PC-3 (cell line): ENCODE results near the gene SPRY4. TPM values are rescaled to one million over a fixed set of nuclear protein-coding genes. Genes with fewer than 3 reads are reported as not detected.
A peak's percentile ranks its signal among the peaks of the same experiment; 100 is the strongest.

Source experiments
- ATAC-seq: fragments of 200-7000 bp; cut with Tn5 transposase; 2 replicates; pipeline ENCODE4 v1.9.1; 2020; ENCODE audit warnings: mild to moderate bottlenecking, moderate library complexity
- BruUV-seq: library from RNA; stranded (reverse); fragments of 400-500 nt; replicated peaks from 2 replicates; lab custom pipeline; 2021; lab: Mats Ljungman, UMichigan
- CTCF ChIA-PET: fragments of 300-600 bp; sonication (Branson Sonifier 250); formaldehyde crosslinking; loops from one replicate; lab custom pipeline; 2022; ENCODE audit warnings: antibody characterized with exemption; lab: Charles Lee
- POLR2A ChIA-PET: fragments of 300-600 bp; sonication (Branson Sonifier 250); formaldehyde crosslinking; loops from one replicate; lab custom pipeline; 2022; ENCODE audit warnings: antibody characterized with exemption; ENCODE audit not compliant: unreplicated experiment; lab: Charles Lee
- DNase-seq: peaks from one replicate; pipeline ENCODE4 v3.0.0-alpha.2; 2015
- H2AFZ ChIP-seq: fragments of 300-600 bp; sonication (generic); 2 replicates; pipeline ENCODE4 v1.6.0; 2016; ENCODE audit warnings: antibody characterized with exemption, low read length
- H3F3A ChIP-seq: fragments of 300-600 bp; sonication (generic); one replicate; pipeline ENCODE4 v1.6.0; 2017; ENCODE audit warnings: antibody characterized with exemption, low read length, control low read depth, mild to moderate bottlenecking; ENCODE audit not compliant: unreplicated experiment
- H3K27ac ChIP-seq: fragments of 300-600 bp; sonication (generic); 2 replicates; pipeline ENCODE4 v1.5.1; 2016; ENCODE audit warnings: mild to moderate bottlenecking, low read length
- H3K27me3 ChIP-seq: fragments of 300-600 bp; sonication (generic); 2 replicates; pipeline ENCODE4 v1.6.1; 2016; ENCODE audit warnings: low read length, mixed read lengths
- H3K36me3 ChIP-seq: fragments of 300-600 bp; sonication (generic); 2 replicates; pipeline ENCODE4 v1.6.1; 2016; ENCODE audit warnings: low read depth, mixed run types, low read length, mixed read lengths
- H3K4me1 ChIP-seq: fragments of 300-600 bp; sonication (generic); 2 replicates; pipeline ENCODE4 v1.5.1; 2016; ENCODE audit warnings: low read length; ENCODE audit not compliant: insufficient read depth
- H3K4me2 ChIP-seq: fragments of 300-600 bp; sonication (generic); 2 replicates; pipeline ENCODE4 v1.6.0; 2016; ENCODE audit warnings: low read length
- H3K4me3 ChIP-seq: fragments of 300-600 bp; sonication (generic); 2 replicates; pipeline ENCODE4 v1.5.1; 2016; ENCODE audit warnings: mild to moderate bottlenecking, low read length, mixed read lengths
- H3K79me2 ChIP-seq: fragments of 300-600 bp; sonication (generic); 2 replicates; pipeline ENCODE4 v1.6.1; 2017; ENCODE audit warnings: low read length, mixed read lengths
- H3K9ac ChIP-seq: fragments of 300-600 bp; sonication (generic); 2 replicates; pipeline ENCODE4 v1.6.0; 2016; ENCODE audit warnings: mild to moderate bottlenecking, low read length
- H3K9me2 ChIP-seq: fragments of 300-600 bp; sonication (generic); replicated peaks from 2 replicates; pipeline ENCODE4 v1.6.1; 2016; ENCODE audit warnings: mixed run types, low read length, mixed read lengths
- H3K9me3 ChIP-seq: fragments of 300-600 bp; sonication (generic); 2 replicates; pipeline ENCODE4 v1.6.1; 2016; ENCODE audit warnings: low read length, mixed read lengths
- H4K20me1 ChIP-seq: fragments of 300-600 bp; sonication (generic); 2 replicates; pipeline ENCODE4 v1.6.1; 2016; ENCODE audit warnings: low read length, mixed read lengths
- CTCF ChIP-seq: fragments of 300-600 bp; sonication (generic); conservative IDR thresholded peaks from 2 replicates; pipeline ENCODE4 v1.5.1; 2017; ENCODE audit warnings: antibody characterized with exemption, low read depth, mild to moderate bottlenecking, low read length
- EZH2 ChIP-seq: fragments of 300-600 bp; sonication (generic); IDR thresholded peaks from one replicate; pipeline ENCODE4 v1.6.1; 2017; ENCODE audit warnings: antibody characterized with exemption, mild to moderate bottlenecking, low read length; ENCODE audit not compliant: unreplicated experiment
- EZH2phosphoT487 ChIP-seq: fragments of 300-600 bp; sonication (generic); IDR thresholded peaks from 2 replicates; pipeline ENCODE4 v1.6.1; 2018; ENCODE audit warnings: mild to moderate bottlenecking, antibody characterized with exemption, low read length, borderline replicate concordance
- intact Hi-C: fragments of 100-400 bp; cut with micrococcal nuclease; formaldehyde crosslinking; loops from 2 replicates; pipeline ENCODE4 v1.9.0; 2023
- total RNA-seq: library from RNA; depleted of rRNA; stranded (reverse); fragments of >200 nt; gene quantifications from 2 replicates; pipeline ENCODE4 v1.2.3, GENCODE V29; 2014

Gene SPRY4
- total RNA-seq, 1 experiment from 2014 or later: 38.4 TPM

GRCh38 chr5:142357469-142358090 lies 32.8 kb upstream of the SPRY4 start:
- ChIA-PET CTCF (interaction anchor here (0.5 kb wide), 1 partner anchor 33 kb away, joined by 9 read pairs; the partner anchor contains the start of gene SPRY4), POLR2A (interaction anchor here (0.7 to 1.0 kb wide), 2 partner anchors 33 to 122 kb away, joined by 3 to 16 read pairs; partner anchors contain the start of gene SPRY4)
- peak overlapping the region; percentile 80; the same call in 1 of the 2 replicates for H2AFZ ChIP-seq
- peak overlapping the region; percentile 42 for H3K27ac ChIP-seq
- H3F3A ChIP-seq: no peaks in the 10 kb centered on the region
- H3K4me2 ChIP-seq: peak overlapping the region; percentile 78
- peak overlapping the region; percentile 68 for H3K9ac ChIP-seq
- no peaks in the 10 kb centered on the region for H3K9me3 ChIP-seq
- H3K36me3 ChIP-seq: no peaks in the 10 kb centered on the region
- H3K4me1 ChIP-seq: peaks cover 27% of the 10 kb centered on the region
- H4K20me1 ChIP-seq: no peaks in the 10 kb centered on the region
- intact Hi-C loops: loop anchor here (1.0 to 2.0 kb wide), 3 partner anchors 31 to 191 kb away; partner anchors contain the start of gene SPRY4
- TSS peak; percentile 75 for BruUV-seq
- ATAC-seq: no peak
- no peak for TF ChIP-seq EZH2
- TF ChIP-seq EZH2phosphoT487: no peak
- no peak for DNase-seq
- H3K4me3 ChIP-seq: peak overlapping the region; percentile 64
- no peaks in the 10 kb centered on the region for H3K27me3 ChIP-seq
- no peaks in the 10 kb centered on the region for H3K9me2 ChIP-seq
- no peaks in the 10 kb centered on the region for H3K79me2 ChIP-seq

GRCh38 chr5:142356716-142357468 lies 32.1 kb upstream of the SPRY4 start:
- Histone ChIP-seq H3K27me3 (no peaks in the 10 kb centered on the region), H3K27ac (peak overlapping the region; percentile 63), H3K36me3 (no peaks in the 10 kb centered on the region), H4K20me1 (no peaks in the 10 kb centered on the region), H3K9ac (peak overlapping the region; percentile 79), H3K79me2 (no peaks in the 10 kb centered on the region), H3K9me2 (no peaks in the 10 kb centered on the region), H3K4me2 (peak overlapping the region; percentile 78), H3F3A (no peaks in the 10 kb centered on the region), H3K4me3 (peak overlapping the region; percentile 75), H3K9me3 (no peaks in the 10 kb centered on the region), H3K4me1 (peaks cover 23% of the 10 kb centered on the region), H2AFZ (peak overlapping the region; percentile 80)
- ChIA-PET CTCF (interaction anchor here (0.5 to 0.9 kb wide), 2 partner anchors 32 to 192 kb away, joined by 9 to 15 read pairs; partner anchors contain the start of gene SPRY4), POLR2A (interaction anchor here (0.6 to 1.0 kb wide), 2 partner anchors 29 to 32 kb away, joined by 4 to 16 read pairs; partner anchors contain the start of gene SPRY4)
- DNase-seq (peak; percentile 82), ATAC-seq (peak; percentile 68)
- no TSS peak for BruUV-seq
- intact Hi-C loops: loop anchor here (1.0 to 2.0 kb wide), 3 partner anchors 32 to 192 kb away; partner anchors contain the start of gene SPRY4
- TF ChIP-seq EZH2phosphoT487 (no peak), CTCF (no peak), EZH2 (no peak)

GRCh38 chr5:142356349-142356715 lies 31.5 kb upstream of the SPRY4 start:
- Histone ChIP-seq H4K20me1 (no peaks in the 10 kb centered on the region), H3K4me2 (peak overlapping the region; percentile 78), H3K4me3 (peak overlapping the region; percentile 75), H3K4me1 (peaks cover 23% of the 10 kb centered on the region), H3K9ac (peak overlapping the region; percentile 79), H3K27ac (peak overlapping the region; percentile 63), H3K36me3 (no peaks in the 10 kb centered on the region), H3K79me2 (no peaks in the 10 kb centered on the region), H3K27me3 (no peaks in the 10 kb centered on the region), H3K9me3 (no peaks in the 10 kb centered on the region), H3K9me2 (no peaks in the 10 kb centered on the region), H3F3A (no peaks in the 10 kb centered on the region), H2AFZ (peak overlapping the region; percentile 80)
- ATAC-seq (no peak; the same call in 1 of the 2 replicates), DNase-seq (no peak)
- TF ChIP-seq EZH2phosphoT487 (no peak), EZH2 (no peak), CTCF (no peak)
- ChIA-PET POLR2A (no interaction called here), CTCF (interaction anchor here (0.9 kb wide), 1 partner anchor 193 kb away, joined by 15 read pairs; no protein-coding TSS in a partner anchor)
- intact Hi-C loops: loop anchor here (2.0 kb wide), 2 partner anchors 32 to 192 kb away; no protein-coding TSS in a partner anchor
- BruUV-seq: no TSS peak
